GM04504 (cell line): ENCODE measurements around the gene TAC4.

ENCODE experiments used
- DNase-seq: peaks from one replicate; pipeline ENCODE4 v3.0.0-alpha.2; 2012; ENCODE audit warnings: low read depth

TAC4 gene, protein sequence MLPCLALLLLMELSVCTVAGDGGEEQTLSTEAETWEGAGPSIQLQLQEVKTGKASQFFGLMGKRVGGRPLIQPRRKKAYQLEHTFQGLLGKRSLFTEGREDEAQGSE

DNA sequence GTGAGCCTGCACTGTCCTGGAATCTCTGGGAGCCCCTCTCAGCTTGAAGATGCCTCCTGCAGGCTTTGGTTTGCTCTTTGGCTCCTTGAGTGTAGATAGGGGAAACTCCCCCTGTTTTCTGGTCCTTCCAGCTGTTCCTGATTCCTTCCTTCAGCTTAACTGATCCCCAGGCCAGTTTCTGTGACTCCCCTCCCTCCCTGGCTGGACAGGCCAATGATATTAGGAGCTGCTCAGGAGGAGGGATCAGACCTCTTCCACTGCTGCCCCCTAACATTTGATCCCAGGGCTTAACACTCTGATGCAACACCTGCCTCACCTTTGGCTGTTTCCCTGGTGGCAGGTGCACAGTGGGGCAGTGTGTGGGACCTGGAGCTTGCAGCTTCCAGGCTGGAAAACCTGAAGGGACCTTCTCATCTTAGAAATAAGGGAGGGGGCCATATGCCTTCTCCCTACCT lies at the start of gene TAC4:
Gene TAC4, minus strand, starts transcription at position 51 of the 455 bp plus-strand sequence. CDS start 52 bp downstream, outside the sequence.
- DNase-seq, result no peak

DNA sequence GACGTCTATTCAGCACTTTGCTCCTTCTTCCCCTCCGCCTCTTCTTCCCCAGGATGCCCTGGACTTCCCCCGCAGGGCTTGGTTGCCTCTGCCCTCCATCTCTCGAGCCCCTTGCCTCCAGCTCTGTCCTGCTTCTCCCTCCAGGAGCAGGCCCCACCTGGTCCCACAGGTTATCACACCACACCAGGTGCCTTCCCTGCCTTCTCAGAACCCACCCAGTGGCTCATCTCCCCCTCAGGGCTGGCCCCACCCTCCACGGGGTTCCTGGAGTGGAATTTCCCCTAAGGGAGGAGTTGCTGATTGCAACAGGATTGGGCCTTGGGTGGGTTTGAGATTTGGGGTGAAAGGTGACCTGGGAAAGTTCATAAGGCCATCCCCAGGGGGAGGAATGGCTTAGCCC lies 49.0 kb upstream of the TAC4 start:
- DNase-seq, result no peak

DNA sequence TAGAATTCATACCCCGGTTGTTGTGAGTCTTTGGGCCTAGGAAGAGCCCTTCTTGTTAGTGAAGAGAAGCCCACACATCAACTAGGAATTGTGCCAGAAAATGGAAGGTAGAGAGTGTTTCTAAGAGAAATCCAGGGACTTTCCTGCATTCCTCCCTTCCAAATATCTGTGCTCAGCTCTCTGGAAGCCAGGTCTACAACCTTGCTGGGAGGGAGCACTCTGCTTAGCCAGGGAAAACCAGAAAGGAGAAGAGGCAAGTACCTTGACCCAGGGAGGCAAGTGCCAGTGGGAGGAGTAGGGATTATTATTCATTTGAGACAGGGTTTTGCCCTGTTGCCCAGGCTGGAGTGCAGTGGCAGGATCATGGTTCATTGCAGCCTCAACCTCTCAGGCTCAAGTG lies 48.4 kb upstream of the TAC4 start:
- no peak for DNase-seq

DNA sequence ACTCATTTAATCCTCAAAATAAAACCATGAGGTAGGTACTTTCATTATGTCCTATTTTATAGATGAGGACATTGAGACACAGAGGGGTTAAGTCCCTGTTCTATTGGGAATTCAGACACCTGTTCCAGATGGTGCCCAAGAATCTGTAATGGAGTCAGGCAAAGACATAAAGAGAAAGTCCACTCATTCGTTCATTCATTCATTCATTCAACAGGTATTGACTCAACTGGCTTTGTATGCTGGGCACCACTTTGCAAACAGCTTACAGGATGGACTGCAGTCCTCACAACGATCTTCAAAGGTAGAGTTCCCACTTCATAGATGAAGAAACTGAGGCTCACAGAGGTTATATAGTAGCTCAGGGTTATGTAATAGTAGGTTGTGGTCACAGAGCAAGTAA lies 47.9 kb upstream of the TAC4 start:
- DNase-seq, result no peak

DNA sequence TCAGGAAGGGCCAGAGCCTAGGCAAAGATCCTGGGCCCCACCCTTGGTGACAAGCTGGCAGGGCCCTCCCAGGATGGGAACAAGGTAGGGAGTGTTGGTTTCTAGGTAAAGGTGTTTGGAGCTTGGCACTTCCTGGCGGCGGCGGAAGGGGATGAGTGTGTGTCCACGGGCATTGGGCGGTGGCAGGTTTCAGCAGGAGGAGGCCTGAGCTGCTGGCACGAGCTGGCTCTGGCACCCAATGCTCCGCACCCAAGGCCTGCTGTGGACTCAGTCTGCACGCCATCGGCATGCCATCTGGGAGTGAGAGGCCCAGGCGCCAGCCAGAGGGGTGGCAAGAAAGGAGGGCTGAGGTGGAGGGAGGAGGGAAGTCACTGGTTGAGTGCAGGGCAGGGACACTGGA lies 46.9 kb upstream of the TAC4 start:
- DNase-seq, result no peak

DNA sequence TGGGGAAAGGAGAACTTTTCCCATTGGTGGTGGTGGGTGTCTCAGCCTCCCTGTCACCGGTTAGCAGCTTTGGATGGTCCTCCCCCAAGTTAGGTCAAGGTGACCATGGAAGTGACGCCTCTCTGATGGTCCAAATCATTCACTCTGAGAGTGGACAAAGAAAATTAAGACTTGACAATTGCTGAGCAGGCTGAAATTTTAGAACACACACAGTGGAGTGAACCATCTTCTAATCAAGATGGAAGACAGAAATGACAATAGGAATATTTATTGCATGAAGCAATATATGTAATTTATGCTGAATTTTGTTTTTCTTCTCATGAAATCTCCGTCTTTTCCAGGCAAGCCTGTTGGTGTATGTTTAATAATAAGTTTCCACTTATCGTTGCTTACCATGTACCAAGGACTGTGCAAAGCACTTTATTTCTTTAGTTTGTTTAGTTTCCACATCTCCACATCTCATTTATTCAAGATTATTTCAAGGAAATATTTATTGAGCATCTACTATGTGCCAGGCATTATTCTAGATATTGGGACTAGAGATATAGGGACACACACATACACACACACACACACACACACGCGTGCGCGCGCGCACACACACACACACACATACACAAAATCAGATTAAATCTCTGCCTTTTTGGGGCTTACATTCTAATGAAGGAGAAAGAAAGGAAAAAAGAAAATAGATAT lies 44.0 kb upstream of the TAC4 start:
- DNase-seq, result no peak

DNA sequence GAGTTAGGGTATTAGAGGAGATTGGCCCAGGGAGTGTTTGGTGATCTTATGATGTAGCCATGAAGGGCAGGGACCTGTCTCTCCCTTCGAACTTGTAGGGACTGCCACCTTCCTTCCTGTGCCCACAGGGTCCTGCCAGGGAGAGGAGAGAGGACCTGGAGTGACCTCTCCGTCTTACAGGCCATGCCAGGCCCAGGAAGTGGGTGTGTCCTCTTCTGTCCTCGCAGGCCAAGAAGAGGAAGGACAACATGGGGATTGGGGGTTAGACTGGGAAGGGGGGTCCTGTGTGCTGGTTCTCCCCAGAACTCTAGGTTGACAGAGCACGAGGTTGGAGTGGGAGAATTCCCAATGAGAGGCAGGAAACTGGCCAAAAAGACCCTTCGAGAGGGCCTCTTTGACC lies 43.4 kb upstream of the TAC4 start:
- DNase-seq, result no peak

DNA sequence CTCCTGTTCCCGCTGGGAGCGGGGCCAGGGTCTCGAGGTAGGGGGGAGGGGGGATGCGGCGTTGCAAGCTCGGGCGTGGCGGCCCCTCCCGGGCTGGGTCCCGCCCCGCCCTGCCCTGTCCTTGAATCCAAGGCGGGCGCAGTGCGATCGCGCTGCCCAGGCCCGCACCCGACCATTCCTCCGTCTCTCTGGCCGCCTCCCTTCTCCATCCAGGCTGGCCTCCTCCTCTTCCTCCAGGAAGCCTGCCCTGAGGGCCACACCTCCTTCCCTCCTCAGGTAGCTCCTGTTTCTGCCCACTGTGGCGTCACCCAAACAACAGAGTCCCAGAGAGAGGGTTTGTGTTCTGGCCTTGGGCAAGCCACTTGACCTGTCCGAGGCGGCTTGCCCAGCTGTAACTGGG lies 43.0 kb upstream of the TAC4 start:
- DNase-seq, result no peak

DNA sequence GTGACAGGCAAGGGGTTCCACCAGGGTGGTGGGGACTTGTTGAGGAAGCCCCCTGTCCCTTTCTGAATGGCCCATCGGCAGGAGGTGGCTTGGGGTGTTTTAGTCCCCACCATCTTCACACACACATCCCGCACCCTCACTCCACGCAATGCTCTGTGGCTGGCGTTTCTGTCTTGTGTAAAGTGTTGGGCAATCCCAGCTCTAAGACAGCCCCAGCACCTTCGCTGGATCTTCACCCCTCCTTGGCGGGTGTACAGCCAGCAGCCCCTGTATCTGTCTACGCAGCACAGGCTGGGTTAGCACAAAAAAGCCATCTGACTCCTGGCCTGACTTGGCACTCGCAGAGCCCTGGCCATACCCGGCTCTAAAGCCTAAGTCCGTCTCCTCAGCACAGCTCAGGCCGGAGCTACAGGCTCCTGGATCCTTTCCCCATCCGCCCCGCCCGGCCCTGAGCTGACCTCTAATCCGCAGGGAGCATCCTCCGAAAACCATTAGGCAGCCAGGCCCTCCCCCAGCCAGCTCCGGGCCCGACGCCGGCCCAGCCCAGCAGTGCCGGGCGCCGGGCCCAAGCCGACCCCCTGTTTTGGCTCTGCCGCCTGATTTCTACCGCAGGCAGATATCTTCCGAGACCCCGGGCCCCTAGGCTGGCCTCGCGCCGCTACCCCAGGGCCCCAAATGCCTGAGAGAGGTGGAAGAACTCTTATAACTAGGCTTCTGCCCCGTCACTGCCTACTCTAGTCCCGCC lies 42.4 kb upstream of the TAC4 start:
- DNase-seq, result no peak

DNA sequence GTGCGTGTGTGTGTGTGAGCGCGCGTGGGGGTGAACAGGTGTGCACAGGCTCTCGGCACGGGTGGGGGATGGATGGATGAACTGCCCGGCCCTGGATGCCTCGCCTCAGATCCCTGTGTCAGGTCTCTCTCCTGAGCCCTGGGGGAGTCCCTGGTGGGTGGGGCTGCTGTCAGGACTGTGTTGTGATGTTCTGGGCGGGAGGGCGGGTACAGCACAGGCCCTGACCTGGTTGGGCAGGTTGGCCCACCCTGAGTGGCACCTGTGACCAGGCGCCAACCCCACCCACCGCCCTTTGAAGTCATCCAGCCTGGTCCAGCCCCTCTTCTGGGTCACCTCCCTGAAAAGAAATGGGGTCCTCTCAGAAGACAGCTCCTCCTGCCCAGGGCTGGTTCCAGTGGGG lies 41.6 kb upstream of the TAC4 start:
- DNase-seq, result no peak

DNA sequence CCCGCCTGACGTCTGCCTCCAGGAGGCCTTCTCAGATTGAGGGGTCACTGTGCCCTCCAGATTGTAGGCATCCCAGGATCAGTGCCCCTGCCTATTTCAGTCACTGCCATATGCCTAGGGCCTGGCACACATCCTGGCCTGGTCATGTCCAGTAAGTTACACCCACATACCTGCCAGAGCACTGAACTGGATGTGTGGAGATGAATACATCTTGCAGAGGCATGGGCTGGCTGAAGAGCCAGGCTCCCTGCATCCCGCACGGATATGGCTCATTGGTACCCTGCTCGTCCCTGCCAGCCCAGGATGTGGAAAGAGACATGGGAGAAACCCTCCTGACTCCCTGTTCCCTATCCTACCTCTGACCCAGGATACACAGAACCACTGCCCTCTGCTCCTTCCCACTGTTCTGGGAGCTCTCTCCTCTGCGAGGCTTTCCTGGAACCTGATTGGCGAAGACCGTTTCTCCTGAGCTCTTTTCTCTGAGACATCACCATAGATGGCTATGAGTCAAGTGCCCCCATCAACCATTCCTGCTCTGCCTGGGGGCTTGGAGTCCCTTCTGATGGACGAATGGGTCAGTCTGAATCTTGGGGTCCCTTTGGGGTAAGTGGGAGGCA lies 40.0 kb upstream of the TAC4 start:
- DNase-seq, result no peak

DNA sequence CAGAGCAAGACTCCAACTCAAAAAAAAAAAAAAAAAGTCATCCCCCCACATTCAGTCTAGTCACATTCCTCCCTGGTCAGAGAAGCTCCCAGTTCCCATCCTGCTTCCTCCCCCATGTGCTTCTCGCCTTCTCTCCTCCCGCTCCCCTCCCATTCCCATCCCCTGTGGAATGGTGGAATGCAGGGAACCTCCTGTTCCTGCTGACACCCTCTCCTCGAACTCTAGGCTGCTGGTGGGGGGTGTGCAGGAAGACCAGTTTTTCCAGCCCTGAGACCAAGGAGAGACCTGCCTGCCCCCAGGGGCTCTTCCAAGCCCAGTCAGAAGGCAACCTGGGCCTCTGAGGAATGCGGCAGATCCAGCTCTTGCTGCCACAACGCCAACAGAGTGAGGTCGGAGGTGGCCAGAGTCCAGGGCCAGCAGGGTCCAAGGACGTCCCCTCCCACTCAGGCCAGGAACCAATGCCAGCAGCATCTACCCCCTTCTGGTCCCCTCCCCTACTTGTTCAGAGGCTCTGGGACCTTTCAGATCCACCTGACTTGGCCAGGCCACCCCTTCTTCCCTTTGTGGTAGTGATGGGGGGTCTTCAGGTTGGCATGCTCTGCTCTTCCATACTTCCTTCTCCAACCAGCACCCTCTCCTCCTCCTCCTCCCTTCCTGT lies 39.3 kb upstream of the TAC4 start:
- no peak for DNase-seq

DNA sequence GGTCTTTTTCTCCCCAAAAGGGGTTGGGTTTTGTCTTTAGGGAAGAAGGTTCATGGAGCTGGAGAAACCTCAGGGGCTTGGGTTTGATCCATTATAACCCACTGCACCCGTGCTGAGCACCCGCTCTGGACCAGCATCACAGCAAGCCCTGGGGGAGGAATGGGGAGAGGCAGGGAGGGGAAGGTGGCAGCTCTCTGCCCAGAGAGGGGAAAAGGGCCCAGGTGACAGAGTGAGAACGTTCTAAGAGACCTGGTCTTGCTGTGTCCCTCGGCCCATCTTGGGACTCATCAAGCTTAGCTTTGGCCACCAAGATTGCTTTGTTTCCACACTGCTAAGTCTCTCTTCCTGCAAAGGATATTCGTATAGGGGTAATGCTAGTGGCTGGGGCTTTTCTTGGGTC lies 38.2 kb upstream of the TAC4 start:
- DNase-seq, result no peak

DNA sequence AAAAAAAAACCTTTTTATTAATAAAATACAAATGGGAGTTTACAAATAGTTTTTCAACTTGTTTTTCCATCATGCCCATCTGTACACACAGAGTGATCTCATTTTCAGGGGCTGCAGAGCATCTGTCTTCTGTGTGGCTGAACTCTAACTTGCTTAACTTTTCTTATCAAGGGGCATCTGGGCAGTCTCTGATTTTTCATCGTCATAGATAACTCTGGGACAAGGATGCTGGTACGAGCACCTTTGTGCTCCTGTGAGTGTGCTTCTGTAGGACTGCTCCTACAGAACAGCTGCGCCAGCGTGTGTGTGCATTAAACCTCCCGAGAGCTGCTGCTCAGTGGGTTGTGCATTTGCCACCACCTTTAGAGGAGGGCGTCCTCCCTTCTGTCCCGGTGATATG lies 34.6 kb upstream of the TAC4 start:
- no peak for DNase-seq

DNA sequence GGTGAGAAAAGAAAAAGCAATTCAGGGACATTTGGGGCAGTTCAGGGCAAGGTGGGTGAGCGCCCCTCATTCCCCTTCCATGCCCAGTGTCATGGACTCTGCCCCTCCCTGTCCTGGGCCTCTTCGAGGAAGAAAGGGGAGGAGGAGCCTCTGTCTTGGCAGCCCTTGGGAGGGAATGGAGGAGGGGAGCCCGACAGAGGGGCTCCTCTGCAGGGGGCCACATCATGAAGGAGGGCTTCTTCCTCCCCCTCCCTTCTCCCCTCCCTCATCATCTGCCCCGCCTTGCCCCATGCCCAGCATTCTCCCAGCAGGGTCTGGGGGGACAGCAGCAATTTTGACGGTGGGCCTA lies 33.2 kb upstream of the TAC4 start:
- DNase-seq, result no peak

DNA sequence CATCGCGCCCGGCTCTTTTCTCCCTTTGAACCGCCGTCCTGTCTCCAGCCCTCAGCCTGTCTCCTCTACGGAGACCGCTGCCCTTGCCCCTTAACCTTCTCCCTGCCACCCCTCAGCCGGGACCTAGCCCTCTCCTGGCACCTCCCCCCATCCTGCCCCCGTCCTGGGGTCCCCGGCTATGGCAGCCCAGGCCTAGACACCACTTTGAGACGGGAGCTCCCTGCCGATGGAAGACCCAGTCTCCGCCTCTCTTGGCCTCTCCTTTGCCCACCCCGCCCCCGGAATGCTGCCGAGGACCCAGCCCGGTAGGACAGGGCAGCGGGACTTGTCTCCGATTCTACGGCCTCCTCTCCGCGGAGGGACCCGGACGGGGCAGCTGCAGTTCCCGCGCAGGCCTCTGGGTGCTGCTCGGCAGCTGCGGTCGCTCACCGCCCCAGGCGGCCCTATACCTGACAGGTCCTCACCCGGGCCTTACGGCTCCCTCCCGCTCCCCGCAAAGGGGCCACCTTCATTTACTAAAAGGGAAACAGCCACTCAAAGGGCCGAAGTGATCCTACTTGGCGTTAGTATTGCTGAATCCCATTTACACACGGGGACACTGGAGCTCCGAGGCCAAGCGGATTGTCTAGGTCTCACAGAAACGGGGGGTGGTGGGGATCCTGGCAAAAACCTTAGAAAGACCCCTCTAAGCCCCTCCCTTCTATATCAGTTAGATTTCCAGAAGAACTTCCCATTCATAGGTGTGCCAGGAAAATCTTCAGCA lies 32.6 kb upstream of the TAC4 start:
- DNase-seq, result peak; percentile 9

DNA sequence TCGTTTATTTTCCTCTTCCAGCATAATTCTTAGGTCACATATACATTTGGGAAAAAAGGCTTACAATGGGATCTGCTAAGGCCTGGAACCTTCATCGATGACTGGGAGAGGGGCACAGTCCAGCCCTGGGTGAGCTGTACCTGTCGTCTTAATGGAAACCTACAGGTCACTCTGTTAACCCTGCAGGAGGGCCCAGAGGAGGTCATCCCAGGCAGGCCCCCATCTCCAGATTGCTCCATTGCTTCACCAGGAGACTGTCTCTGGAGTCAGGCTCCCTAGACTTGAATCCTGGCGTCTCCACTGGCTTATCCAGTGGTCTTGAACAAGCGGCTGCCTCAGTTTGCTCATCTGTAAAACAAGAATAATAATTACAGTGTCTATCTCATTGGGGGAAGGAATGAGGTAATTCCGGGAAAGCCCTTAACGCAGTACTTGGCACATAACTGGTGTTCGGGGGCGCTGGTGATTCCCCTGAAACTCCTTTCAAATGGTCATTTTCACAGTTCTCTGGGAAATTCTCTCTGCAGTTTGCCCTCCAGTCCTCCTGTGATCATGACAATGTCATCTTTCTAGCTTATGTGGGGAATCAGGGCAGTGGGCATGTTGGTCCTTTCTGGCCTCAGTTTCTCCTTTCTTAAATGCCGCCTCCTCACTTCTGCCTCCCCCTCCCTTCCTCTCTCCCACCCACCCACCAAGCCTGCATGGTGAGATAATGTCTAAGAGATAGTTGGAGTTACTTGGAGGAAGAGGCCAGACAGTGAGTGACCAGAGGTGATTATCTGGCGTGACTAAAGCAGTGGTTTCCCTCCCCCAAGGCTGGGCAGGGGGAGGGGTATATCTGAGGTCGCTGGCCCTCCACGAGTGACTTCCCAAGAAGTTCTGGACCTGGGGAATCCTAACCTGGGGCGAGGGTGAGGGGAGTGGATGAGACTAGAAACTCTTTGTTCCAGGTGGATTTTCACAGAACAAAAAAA lies 31.3 kb upstream of the TAC4 start:
- no peak for DNase-seq

DNA sequence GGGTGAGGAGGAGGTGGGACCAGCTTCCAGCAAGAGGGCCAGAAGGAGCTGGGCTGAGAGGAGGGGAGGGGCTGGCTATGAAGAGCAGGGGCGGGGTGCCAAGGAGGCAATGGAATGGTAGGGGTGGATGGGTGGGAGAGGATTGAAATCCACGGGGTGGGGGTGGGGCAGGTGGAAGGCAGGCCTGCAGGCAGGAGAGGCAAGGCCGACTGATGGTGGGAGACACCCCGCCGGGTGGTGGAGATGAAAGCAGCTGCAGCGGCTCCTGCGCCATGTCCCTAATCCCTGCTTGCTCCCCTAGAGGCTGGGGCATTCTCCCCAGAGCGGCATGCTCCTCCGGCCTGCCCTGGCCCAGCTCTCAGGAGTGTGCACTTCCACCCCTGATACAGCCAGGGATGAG lies 27.8 kb upstream of the TAC4 start:
- DNase-seq, result no peak

DNA sequence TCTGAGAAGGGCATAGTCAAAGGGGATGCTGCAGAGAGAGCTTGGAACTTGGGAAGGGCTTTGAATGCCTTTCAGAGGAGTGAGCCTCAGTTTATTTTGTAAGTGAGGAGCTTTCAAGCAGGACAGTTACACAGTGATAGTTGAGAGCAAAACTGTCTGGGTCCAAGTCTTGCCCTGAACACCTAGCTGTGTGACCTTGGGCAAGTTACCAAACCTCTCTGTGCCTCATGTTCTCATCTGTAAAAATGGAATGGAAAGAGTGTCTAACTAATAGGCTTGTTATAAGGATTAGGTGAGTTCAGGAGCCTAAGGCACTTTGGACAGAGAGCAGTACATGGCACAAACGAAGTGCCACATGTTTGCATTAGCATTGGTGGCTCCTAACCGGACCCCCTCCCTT lies 27.0 kb upstream of the TAC4 start:
- no peak for DNase-seq

DNA sequence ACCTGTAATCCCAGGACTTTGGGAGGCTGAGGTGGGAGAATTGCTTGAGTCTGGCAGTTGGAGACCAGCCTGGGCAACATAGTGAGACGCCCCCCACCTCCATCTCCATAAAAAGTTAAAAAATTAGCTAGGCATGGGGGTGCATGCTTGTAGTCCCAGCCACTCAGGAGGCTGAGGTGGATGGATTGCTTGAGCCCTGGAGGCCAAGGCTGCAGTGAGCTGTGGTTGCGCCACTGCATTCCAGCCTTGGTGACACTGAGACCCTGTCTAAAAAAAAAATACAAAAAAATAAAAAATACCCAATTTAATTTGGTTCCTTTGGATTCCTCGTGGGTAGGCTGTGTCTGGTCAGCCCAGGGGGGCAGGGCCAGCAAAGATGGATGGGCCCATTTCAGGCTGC lies 26.1 kb upstream of the TAC4 start:
- no peak for DNase-seq

DNA sequence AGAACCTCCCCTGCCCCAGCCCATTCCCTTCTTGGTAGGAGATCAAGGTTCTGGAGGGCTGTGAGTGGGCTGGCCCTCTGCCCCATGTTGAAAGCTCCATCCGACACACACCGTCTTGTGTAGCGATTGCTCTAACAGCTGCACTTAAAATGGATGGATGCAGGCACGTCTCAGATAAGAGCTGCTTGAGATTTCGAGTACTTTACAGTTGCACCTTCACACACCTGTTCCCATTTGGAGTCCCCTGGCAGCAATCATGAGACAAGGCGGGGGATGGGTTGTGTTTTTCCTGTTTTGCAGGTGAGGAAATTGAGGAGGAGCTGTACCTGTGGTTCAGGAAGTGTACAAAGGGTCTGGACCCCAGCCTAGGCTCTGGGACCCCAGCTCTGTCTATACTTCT lies 25.6 kb upstream of the TAC4 start:
- DNase-seq, result no peak
